ENCODE measurements around the gene OLFM4. TPM values are rescaled to one million over a fixed set of nuclear protein-coding genes. Genes with fewer than 3 reads are reported as not detected.

Gene OLFM4
- total RNA-seq, 1 experiment from 2014 or later: not detected

DNA sequence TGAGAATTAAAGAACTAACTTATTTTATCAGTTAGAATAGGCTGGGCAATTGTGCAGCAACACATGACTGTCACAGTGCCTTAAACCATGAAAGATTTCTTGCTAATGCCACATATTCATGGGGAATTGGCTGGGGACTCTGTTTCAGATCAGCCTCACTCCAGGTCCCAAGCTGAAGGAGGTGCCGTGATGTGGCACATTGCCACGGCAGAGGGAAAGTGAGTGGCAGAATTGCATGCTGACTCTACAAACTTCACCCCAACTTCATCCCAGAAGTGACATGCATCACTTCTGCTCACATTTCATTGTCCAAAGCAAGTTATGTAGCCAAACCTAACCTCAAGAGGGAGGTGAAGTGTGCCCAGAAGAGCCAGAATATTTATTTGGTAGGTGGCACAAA is 37.8 kb downstream of the OLFM4 start:
- no peak for DNase-seq (ENCODE audit: low read depth)

DNA sequence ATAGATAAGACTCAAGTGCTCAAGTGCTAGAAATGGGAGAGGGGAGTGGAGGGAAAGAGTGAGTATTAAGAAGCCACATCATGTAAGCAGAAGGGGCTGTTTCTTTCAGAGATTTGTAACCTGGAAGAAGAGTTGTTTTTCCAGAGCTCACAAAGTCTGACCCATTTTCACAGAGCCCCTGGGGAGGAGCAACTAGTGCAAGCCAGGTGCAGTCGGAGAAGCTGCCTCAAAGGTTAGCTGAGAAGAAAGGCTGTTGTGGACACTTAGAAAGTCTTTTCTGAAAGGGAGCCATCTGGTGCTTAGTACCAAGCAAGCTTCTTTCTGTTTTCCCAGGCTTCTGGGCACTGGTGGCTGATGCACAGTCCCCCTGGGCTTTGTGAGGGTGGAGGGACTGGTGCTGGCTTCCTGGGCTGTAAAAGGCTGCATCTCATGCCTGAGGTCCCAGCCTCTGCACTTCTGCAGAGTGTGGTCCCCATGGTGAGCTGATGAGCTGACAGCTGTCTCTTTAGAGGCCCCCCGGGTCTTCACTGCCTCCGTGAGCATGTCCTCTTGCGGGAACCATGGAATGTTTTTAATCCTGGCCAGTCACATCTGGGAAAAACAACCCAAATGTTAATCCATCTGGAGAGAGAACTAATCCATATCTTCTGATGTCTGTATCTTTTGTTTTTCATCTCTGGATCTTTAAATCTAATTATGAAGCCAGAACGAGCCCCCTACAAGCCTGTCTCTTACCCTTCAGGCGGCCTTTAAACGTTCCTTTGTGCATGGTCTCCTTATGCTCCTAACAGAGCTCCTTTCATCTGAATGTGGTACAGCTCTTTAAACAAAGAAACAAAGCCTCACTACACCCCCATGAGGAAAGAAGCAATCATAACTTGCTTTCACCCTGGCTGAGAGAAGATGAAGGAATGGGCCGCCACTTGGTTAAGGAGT is 40.2 kb downstream of the OLFM4 start:
- DNase-seq (ENCODE audit: low read depth): no peak

DNA sequence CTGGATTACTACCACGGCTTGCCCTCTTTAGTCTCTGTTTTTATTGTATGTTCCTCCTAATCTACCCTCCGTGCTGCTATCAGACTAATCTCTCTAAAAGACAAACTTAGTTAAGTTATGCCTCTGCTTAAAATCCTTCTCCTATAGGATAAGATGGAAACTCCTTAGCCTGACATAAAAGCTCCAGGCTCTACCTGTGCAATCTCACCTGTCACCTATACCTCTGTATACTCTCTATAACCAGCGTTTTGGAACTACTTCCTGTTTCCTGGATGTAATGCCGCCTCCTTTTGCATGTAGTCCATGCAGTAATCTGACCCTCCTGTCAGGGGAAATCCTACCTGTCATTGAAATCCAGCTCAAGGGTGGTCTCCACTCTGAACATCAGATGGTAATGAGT is 41.2 kb downstream of the OLFM4 start:
- no peak for DNase-seq (ENCODE audit: low read depth)

DNA sequence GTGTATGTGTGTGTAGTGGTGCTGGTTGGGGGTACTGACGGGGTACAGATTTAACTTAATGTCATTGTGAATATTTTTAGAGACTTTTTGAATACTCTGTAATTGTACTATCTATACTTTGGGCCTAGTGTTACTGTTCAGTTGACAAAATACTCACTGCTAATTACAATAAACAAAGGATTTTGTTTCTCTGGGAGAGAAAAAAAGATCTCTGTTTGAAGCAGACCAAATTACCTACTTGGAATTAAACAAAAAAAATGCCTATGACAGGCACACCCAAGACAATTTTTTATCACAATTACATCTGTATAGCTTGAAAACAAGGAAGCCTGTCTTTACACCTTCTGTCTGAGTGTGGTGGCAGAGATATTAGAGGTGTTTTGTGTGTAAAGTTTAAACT is 45.1 kb downstream of the OLFM4 start:
- no peak for DNase-seq (ENCODE audit: low read depth)

DNA sequence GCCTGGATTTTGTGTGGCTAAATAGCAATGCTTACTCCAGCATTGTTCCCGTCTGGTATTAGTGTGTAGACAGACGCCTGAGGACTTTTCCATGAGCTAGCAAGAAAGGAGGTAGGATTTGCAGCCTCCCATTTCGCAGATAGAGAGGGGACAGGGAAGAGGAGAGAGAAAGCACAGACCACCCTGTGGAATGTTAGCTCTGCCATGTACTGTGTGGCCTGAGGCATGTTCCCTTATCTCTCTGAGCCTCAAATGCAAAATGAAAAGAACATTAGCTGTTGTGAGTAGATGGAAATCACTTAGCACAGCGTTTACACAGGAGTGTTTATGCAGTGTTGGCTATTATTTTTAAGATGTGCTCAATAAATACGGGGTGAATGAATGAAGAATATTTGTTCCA is 45.5 kb downstream of the OLFM4 start:
- no peak for DNase-seq (ENCODE audit: low read depth)

DNA sequence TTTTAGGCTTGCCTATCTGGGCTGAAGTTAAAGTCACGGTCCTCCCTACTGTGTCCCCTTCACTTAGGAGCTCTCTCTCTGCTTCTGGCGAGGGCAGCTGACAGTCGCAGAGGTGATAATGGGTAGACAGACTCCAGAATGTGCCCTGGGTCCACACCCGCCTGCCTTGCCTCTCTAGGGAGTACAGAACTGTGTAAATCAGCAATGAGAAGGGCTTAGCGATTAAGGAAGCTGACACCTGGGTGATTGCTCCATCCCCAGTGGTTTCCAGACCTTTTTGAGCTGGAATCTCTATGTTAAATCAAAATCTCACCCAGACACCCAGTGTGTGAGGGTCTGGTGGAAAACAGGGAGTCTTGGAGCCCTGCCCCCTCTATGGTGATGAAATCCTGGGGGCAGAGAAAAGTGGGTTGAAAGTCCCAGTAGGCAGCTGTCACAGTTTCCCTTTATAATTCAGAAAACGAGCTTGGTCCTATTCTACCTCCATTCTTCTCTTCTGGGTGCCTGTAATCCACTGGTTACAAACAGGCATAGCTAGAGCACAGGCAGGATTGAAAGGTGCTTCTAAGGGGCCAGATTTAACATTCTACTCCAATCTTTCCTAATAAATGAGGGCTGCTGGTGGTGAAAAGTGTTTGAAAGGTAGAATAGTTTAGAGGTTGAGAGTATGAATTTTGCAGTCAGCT is 46.9 kb downstream of the OLFM4 start:
- DNase-seq (ENCODE audit: low read depth): no peak

DNA sequence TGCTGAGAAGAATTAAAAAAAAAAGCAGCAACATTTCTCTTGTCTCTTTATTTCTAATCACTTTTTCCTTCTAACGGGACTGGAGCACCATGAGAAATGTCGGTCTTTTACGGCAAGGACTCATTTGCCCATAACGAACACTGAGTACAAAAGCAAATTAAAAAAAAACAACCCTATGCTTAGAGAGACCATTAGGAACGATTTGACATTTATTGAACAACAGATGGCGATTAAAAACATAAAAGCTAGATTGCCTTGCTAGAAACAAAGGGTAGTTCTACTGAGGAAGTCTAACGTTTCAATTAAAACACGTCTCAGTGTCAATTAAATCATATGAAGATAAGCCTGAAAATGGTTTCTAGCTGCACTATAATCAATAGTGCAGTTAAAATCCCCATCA is 51.1 kb downstream of the OLFM4 start:
- no peak for DNase-seq (ENCODE audit: low read depth)

DNA sequence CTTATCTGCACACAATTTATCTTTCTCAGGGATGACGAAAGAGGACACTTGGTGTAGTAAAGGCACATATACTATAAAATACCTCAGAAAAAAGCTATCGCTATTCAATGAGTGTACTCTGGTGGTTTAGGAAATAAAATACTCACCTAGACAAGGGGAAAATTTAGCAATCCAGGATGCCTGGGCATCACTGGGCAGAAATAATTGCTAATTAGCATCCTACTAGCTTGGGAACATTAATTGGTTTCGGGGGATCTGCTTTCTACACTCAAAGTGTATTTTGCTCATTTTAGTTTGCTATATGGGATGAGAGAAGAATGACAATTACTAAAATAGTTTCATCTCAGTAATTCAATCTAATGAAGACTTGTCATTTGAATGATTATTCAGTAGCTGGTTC is 60.3 kb downstream of the OLFM4 start:
- no peak for DNase-seq (ENCODE audit: low read depth)

DNA sequence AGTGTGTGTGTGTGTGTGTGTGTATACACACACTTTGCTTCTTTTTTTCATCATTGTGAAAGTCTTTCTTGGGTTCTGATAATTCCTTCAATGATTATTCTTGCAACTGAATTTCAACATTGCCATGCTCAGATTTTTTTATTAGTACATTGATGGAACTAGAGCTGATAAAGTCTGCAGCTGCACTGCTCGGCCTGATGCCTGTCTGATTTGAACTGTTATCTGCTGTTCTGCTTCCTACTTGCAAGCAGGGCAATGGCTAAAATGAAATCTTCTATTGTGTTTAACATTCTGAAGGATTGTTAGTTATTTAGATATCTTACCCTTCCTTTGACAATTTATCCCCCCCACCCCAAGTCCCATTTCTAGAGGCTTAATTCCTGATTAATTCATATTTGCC is 61.3 kb downstream of the OLFM4 start:
- no peak for DNase-seq (ENCODE audit: low read depth)

DNA sequence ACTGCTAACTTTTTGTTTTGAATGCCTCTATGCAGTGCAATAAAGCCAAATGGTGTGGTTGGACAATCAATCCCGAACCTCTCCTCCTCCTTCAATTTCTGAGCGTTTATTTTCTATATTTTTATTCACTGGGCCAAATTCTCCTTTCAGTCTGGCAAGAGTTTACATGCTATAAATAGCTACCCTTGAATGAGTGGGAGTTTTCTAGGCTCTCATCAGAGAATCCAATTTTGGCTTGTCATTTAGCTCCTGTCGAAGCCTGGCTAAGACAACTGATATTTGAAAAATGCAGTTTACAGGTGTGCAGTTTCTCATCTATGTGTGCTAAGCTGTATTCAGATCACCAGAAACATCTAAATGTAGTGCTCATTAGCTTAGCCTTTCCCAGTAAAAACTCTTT is 61.8 kb downstream of the OLFM4 start:
- no peak for DNase-seq (ENCODE audit: low read depth)

DNA sequence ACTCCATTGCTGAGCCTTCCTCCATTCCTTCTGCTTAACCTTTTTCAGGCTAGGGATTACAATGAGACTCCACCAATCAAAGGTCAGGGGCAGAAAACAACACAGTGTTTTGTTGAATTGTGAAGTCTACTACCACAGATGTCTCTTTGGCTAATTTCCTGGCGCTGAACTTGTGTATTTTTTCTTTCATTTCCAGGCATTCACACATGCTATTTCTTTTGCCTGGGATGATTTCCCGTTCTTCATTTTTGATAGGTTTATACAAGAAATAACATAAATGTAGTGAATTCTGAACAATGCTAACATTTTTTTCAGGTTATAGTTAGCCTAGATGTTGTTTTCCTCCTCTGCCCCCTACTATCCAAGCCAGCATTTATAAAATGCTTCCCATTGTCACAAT is 64.3 kb downstream of the OLFM4 start:
- DNase-seq (ENCODE audit: low read depth): no peak

DNA sequence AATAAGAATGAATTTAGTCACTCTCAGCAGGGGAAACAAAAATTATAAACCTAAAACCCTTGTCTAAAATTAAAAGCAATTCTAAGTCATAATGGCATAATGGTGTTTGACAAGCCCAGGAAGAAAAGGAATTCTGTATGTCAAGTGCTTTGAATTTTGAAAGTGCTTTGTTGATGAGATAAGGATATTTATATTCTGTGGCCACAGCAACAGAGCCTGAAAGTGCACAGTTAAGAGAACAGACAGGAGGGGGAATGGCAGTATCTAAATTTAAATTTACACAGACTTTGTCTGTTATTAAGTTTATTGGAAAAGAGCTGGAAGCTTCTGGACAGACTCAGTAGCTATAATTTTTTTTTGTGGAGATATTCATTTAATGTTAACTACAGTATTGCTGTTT is 69.8 kb downstream of the OLFM4 start:
- no peak for DNase-seq (ENCODE audit: low read depth)

DNA sequence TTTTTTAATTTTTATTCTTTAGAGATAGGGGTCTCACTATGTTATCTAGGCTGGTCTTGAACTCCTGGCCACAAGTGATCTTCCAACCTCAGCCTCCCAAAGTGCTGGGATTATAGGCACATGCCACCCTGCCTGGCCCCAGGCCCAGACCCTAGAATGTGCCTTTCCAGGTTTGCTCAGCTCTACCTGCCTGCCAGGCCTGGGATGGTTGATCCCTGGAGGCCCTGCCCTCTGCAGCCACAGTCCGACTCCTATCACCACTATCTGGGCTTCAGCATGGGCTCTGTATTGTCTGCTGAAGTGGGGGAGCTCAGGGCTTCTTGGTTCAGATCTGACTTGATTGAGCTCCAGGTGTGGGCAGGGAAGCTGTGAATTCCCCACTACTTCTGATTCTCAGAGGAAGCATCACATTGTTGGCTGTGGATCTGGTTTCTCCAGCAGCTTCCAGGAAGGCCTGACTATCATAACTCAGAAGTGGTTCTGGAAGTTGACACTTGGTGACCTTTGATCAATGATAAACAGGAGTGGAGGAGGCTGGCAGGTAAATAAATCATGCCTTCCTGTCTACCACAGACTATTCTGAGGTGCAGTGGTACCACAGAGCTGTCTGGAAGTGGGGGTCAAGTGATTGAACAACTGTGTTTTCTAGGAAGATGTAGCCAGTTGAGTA is 71.9 kb downstream of the OLFM4 start:
- DNase-seq (ENCODE audit: low read depth): no peak

Other genes with a start within 250 kb of the OLFM4 start
- not detected in 2 replicates for gene PCDH8, start 180.2 kb upstream of the OLFM4 start, total RNA-seq (2014; rRNA removed; shearing (Covaris generic))

All from RPMI7951 (cell line).